Measurements from ENCODE around the gene UBLCP1. TPM values are rescaled to one million over a fixed set of nuclear protein-coding genes. Genes with fewer than 3 reads are reported as not detected.

The UBLCP1 gene
- total RNA-seq, 1 experiment from 2014 or later: 32.9 TPM

- BruUV-seq (replicated peaks): no TSS peak
- intact Hi-C loops (cut with micrococcal nuclease): no loop called here
Measured at GRCh38 chr5:159223469-159223868, 39.6 kb upstream of the UBLCP1 start.

More at GRCh38 chr5:159223469-159223868, 39.6 kb upstream of the UBLCP1 start:
- H3K4me3 ChIP-seq (replicated peaks in 1 of 2; ENCODE audit: low read depth in 1 of 2, low read length in 2 of 2): no peak overlapping the region
- ChIA-PET POLR2A (no interaction called here), CTCF (no interaction called here), RAD21 (ENCODE audit: low non-redundant PET in 1 of 2, low total read pairs in 2 of 2, uncharacterized antibody in 2 of 2, unreplicated experiment in 2 of 2) (no interaction called here)
- no peak for DNase-seq (ENCODE audit: low read depth, low spot score)
- no peak overlapping the region for H3K27ac ChIP-seq (ENCODE audit: low read depth, low read length)
- H2AFZ ChIP-seq (ENCODE audit: low read depth, low read length, poor library complexity, severe bottlenecking): no peak overlapping the region
- H3K9ac ChIP-seq (ENCODE audit: low read length): no peak overlapping the region
- no peaks in the 10 kb centered on the region for H3K27me3 ChIP-seq (ENCODE audit: insufficient read depth, low read length)
- no peaks in the 10 kb centered on the region for H3K9me2 ChIP-seq (ENCODE audit: insufficient read depth)
- H4K20me1 ChIP-seq (ENCODE audit: insufficient read depth): no peaks in the 10 kb centered on the region
- H3K36me3 ChIP-seq (ENCODE audit: control insufficient read depth in 1 of 2, insufficient read depth in 2 of 2, low read length in 2 of 2): no peaks in the 10 kb centered on the region
- ATAC-seq: no peak
- H3K9me3 ChIP-seq (ENCODE audit: control insufficient read depth in 1 of 2, insufficient read depth in 1 of 2, low read depth in 1 of 2, low read length in 2 of 2): no peaks in the 10 kb centered on the region
- H3K79me2 ChIP-seq (ENCODE audit: insufficient read depth, low read length): no peaks in the 10 kb centered on the region
- H3K4me1 ChIP-seq (ENCODE audit: control insufficient read depth in 1 of 2, insufficient read depth in 2 of 2, low read length in 2 of 2): peaks cover 0 to 8% of the 10 kb centered on the region in 2 experiments; a peak in 2 of 4 replicates
- no peak for TF ChIP-seq REST (IDR thresholded peaks at IDR 0.05; ENCODE audit: low read depth)
- no peak for TF ChIP-seq POLR2A (IDR thresholded peaks at IDR 0.05; ENCODE audit: borderline replicate concordance, extremely low read depth, insufficient read depth, insufficient read length)
- no peak for TF ChIP-seq TCF7L2 (IDR thresholded peaks at IDR 0.05; ENCODE audit: borderline replicate concordance, extremely low read depth, insufficient read depth, insufficient read length)
- TF ChIP-seq JUND (IDR thresholded peaks at IDR 0.05): no peak
- TF ChIP-seq POLR2AphosphoS5 (IDR thresholded peaks at IDR 0.05; ENCODE audit: low read depth, low read length): no peak
- no peak for TF ChIP-seq ZFX (IDR thresholded peaks at IDR 0.05)
- no peak for TF ChIP-seq MAX (IDR thresholded peaks at IDR 0.05)
- H3K4me2 ChIP-seq (ENCODE audit: low read length): no peak overlapping the region

Measured in HCT116 (cell line).